Colonic mucosa (tissue), 4 donors: ENCODE data around the gene GPATCH1. TPM values are rescaled to one million over a fixed set of nuclear protein-coding genes. Genes with fewer than 3 reads are reported as not detected.

Source experiments
- DNase-seq: peaks from one replicate; pipeline ENCODE4 v3.0.0-alpha.2; 2020
- H3K27ac ChIP-seq: fragments of 200-600 bp; one replicate; pipeline ENCODE4 v1.8.0; 2021
- H3K27me3 ChIP-seq: fragments of 200-600 bp; one replicate; pipeline ENCODE4 v1.8.0; 2021
- H3K36me3 ChIP-seq: fragments of 200-600 bp; one replicate; pipeline ENCODE4 v1.8.0; 2021
- H3K4me1 ChIP-seq: fragments of 200-600 bp; one replicate; pipeline ENCODE4 v1.8.0; 2021; ENCODE audit warnings: mild to moderate bottlenecking
- H3K4me3 ChIP-seq: fragments of 200-600 bp; one replicate; pipeline ENCODE4 v1.8.0; 2021
- H3K9ac ChIP-seq, 2 donors: one replicate each; pipeline ENCODE4 v1.7.0; 2013; ENCODE audit warnings: control low read depth in 2 of 2, low read depth in 2 of 2, low read length in 2 of 2
- H3K9me3 ChIP-seq: fragments of 200-600 bp; one replicate; pipeline ENCODE4 v1.8.0; 2021
- intact Hi-C: fragments of 100-400 bp; cut with DNase I; formaldehyde crosslinking; loops from one replicate; pipeline ENCODE4 v1.14.1; 2022
- total RNA-seq, 2 donors: library from RNA; stranded (reverse); fragmentation: NEBNext Ultra II Directional in 1 of 2; extraction: Animal tissue kit (Norgen Biotek cat#: 25700) in 1 of 2; gene quantifications; one replicate each; pipeline ENCODE4 v1.2.1, GENCODE V29; 2021
- TF ChIP-seq, protein P1 (sequence below): fragments of 200-600 bp; IDR thresholded peaks from one replicate; pipeline ENCODE4 v1.8.0; 2022; ENCODE audit warnings: antibody characterized with exemption, mild to moderate bottlenecking
- donor health status: healthy.
- donor health status: DM: no; HTN: no; CAD: no.
- donor health status: DM: no; HTN: no; CAD: no.

GPATCH1 gene
- total RNA-seq, 2 donors from 2014 or later: 10.0 to 10.9 TPM

DNA sequence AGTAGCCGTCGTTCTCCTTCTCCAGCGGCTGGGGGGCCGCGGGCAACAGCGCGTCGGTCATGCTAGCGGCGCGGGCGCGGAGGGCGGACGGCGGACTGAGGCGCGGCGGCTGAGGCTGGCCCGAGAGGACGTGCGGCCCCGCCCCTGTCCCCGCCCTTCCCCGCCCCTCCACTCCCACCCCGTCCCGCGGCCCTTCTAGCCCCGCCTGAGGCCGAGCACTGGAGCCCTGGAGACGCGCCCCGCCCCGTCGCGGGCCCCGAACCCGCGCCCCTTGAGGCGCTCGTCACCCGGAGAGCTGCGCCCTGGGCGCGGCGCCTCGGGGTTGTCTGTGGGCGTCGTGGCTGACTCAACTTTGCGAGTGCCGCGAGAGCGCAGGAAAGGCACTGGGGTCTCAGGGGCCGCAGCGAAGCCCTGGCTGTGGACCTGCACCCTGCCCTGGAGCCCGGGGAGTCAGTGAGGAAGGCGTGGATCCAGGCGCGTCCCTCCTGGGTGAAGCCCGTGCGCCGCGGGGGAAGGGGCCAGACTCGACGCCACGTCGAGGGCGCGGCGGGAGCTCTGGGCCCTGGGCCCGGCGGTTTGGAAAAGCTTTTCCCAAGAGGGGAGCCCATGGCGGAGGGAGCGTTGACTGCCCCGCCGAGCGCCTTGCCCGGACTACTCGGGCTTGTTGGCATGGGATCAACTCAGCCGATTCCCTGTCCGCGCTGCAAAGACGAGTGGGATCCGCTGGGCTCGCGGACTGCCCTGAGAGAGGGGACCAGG lies 16.0 kb upstream of the GPATCH1 start, which contains the start of gene RHPN2:
RHPN2 (minus strand) TSS at position 97 of the 759 bp plus-strand sequence; CDS start at position 61, 36 bp downstream.
- Histone ChIP-seq H3K27me3 (no peaks in the 10 kb centered on the region), H3K27ac (peak within 1 kb of the TSS; percentile 75), H3K36me3 (no peaks in the 10 kb centered on the region), H3K9ac (peak within 1 kb of the TSS; percentile 84 to 91), H3K4me3 (peak within 1 kb of the TSS; percentile 76), H3K9me3 (no peaks in the 10 kb centered on the region), H3K4me1 (peaks cover 6% of the 10 kb centered on the region)
- intact Hi-C loops: no loop called here
- DNase-seq: peak; percentile 86
- TF ChIP-seq, protein P1, sequence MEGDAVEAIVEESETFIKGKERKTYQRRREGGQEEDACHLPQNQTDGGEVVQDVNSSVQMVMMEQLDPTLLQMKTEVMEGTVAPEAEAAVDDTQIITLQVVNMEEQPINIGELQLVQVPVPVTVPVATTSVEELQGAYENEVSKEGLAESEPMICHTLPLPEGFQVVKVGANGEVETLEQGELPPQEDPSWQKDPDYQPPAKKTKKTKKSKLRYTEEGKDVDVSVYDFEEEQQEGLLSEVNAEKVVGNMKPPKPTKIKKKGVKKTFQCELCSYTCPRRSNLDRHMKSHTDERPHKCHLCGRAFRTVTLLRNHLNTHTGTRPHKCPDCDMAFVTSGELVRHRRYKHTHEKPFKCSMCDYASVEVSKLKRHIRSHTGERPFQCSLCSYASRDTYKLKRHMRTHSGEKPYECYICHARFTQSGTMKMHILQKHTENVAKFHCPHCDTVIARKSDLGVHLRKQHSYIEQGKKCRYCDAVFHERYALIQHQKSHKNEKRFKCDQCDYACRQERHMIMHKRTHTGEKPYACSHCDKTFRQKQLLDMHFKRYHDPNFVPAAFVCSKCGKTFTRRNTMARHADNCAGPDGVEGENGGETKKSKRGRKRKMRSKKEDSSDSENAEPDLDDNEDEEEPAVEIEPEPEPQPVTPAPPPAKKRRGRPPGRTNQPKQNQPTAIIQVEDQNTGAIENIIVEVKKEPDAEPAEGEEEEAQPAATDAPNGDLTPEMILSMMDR: no peak

DNA sequence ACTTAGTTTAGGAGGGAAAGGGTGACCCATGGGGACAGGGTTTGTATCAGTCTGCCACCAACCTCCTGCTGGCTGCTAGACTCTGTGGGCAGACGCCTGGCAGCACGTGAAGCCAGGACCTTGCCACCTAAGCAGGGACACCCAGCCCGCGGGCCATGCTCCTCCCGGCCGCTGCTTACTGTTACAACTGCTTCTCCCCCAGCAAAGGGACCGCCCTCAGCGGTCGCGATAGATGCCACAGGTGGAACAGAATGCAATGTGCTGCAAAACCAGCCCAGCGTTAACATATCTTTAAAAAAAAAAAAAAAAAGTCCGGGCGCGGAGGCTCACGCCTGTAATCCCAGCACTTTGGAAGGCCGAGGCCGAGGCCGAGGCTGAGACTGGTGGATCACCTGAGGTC lies 14.4 kb upstream of the GPATCH1 start:
- H3K4me1 ChIP-seq: peaks cover 6% of the 10 kb centered on the region
- H3K4me3 ChIP-seq: no peak overlapping the region
- H3K27me3 ChIP-seq: no peaks in the 10 kb centered on the region
- no peaks in the 10 kb centered on the region for H3K36me3 ChIP-seq
- TF ChIP-seq, protein P1: no peak
- H3K27ac ChIP-seq: no peak overlapping the region
- H3K9me3 ChIP-seq: no peaks in the 10 kb centered on the region
- no peak overlapping the region for H3K9ac ChIP-seq
- no peak for DNase-seq
- intact Hi-C loops: no loop called here

DNA sequence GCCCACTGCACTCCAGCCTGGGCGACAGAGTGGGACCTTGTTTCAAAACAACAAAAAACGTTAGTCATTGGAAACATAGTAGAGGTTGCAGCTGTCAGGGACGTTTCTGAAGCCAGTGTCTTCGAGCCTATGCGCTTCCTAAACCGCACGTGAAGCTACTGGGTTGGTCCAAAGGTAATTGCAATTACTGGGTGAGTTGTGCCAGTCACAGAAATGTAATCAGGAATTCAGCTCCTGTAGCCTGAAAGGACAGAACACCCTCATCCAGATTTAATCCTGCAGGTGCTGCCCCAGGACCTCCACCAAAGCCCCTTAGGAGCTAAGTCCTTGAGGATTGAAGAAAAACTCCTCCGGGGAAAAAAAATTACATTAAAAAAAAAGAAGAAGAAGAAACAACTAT lies 13.9 kb upstream of the GPATCH1 start:
- peaks cover 6% of the 10 kb centered on the region for H3K4me1 ChIP-seq
- H3K36me3 ChIP-seq: no peaks in the 10 kb centered on the region
- H3K9ac ChIP-seq: no peak overlapping the region
- TF ChIP-seq, protein P1: no peak
- H3K27ac ChIP-seq: no peak overlapping the region
- no peak for DNase-seq
- intact Hi-C loops: no loop called here
- no peak overlapping the region for H3K4me3 ChIP-seq
- H3K27me3 ChIP-seq: no peaks in the 10 kb centered on the region
- no peaks in the 10 kb centered on the region for H3K9me3 ChIP-seq

DNA sequence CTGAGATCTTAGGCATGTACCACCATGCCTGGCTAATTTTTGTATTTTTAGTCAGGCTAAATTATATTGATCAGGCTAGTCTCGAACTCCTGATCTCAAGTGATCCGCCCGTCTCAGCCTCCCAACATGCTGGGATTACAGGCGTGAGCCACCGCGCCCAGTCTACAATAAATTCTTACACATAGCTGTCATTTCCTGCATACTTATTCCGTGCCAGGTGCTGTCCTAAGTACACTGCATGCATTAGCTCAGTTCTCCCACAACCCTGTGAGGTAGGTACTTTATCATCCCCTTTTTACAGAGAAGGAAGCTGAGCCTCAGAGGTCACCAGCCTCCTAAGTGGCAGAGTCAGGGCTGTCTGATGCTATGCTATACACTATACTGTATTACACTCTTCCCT lies 9.1 kb upstream of the GPATCH1 start:
- Histone ChIP-seq H3K4me1 (no peaks in the 10 kb centered on the region), H3K9ac (no peak overlapping the region), H3K9me3 (no peaks in the 10 kb centered on the region), H3K36me3 (no peaks in the 10 kb centered on the region), H3K27ac (no peak overlapping the region), H3K4me3 (no peak overlapping the region), H3K27me3 (no peaks in the 10 kb centered on the region)
- TF ChIP-seq, protein P1: no peak
- DNase-seq: no peak
- intact Hi-C loops: no loop called here

DNA sequence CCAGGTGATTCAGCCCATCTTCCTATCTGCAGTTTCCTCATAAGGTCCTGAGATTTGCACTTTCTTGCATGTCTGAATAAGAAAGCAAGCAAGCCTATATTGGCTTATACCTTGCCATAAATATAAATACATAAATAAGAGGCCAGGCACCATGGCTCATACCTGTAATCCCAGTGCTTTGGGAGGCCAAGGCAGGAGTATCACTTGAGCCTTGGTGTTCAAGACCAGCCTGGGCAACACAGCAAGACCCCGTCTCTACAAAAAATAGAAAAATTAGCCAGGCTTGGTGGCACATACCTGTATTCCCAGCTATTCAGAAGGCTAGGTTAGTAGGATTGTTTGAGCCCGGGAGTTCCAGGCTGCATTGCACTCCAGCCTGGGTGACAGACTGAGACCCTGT lies 5.5 kb upstream of the GPATCH1 start:
- Histone ChIP-seq H3K27ac (no peak overlapping the region), H3K4me3 (no peak overlapping the region), H3K27me3 (no peaks in the 10 kb centered on the region), H3K9me3 (no peaks in the 10 kb centered on the region), H3K4me1 (no peaks in the 10 kb centered on the region), H3K36me3 (no peaks in the 10 kb centered on the region), H3K9ac (no peak overlapping the region)
- no peak for DNase-seq
- intact Hi-C loops: no loop called here
- TF ChIP-seq, protein P1: no peak
